NCI-H128 (cell line): ENCODE results near the gene MCCD1.

Source experiments
- DNase-seq: peaks from one replicate; lab custom pipeline; 2025; ENCODE audit not compliant: unreplicated experiment; lab: John Stamatoyannopoulos, UW

The MCCD1 gene

DNA sequence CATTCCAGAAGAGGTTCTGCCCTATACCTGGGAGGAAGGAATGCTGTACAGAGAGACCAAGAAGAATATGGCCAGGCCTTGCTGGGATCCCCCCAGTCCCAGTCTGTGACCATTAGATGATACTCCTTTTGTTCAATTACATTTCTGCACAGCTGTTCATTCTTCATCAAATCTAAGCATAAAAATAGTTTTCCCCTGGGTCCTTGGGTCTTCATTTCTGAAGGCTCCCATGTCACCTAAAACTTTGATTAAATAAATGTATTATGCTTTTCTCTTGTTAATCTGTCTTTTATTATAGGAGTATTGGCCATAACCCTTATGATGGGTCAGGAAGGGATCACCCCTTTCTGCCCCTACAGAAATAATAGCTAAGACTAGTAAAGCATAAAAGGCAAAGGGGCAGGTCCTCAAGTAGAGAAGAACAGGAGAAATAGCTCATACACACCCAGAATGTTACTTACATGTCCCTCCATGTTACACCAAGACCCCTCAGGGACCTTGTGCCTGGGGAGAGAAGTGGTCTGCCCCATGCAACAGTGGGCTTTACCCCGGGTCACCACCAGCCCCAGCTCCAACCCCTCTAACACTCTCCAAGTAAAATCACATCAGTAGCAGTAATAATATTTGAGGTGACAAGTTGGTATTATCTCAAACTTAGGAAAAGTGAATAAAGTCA, 41.2 kb downstream of the MCCD1 start:
- DNase-seq: no peak

DNA sequence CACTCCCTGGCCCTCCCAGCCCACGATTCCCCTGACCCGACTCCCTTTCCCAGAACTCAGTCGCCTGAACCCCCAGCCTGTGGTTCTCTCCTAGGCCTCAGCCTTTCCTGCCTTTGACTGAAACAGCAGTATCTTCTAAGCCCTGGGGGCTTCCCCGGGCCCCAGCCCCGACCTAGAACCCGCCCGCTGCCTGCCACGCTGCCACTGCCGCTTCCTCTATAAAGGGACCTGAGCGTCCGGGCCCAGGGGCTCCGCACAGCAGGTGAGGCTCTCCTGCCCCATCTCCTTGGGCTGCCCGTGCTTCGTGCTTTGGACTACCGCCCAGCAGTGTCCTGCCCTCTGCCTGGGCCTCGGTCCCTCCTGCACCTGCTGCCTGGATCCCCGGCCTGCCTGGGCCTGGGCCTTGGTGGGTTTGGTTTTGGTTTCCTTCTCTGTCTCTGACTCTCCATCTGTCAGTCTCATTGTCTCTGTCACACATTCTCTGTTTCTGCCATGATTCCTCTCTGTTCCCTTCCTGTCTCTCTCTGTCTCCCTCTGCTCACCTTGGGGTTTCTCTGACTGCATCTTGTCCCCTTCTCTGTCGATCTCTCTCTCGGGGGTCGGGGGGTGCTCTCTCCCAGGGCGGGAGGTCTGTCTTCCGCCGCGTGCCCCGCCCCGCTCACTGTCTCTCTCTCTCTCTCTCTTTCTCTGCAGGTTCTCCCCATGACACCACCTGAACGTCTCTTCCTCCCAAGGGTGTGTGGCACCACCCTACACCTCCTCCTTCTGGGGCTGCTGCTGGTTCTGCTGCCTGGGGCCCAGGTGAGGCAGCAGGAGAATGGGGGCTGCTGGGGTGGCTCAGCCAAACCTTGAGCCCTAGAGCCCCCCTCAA, 43.5 kb downstream of the MCCD1 start, which contains the start of gene LTA:
TSS of gene LTA (plus strand) at position 249 of the 871 bp plus-strand sequence. CDS start at position 703, 454 bp downstream.
- DNase-seq: no peak

DNA sequence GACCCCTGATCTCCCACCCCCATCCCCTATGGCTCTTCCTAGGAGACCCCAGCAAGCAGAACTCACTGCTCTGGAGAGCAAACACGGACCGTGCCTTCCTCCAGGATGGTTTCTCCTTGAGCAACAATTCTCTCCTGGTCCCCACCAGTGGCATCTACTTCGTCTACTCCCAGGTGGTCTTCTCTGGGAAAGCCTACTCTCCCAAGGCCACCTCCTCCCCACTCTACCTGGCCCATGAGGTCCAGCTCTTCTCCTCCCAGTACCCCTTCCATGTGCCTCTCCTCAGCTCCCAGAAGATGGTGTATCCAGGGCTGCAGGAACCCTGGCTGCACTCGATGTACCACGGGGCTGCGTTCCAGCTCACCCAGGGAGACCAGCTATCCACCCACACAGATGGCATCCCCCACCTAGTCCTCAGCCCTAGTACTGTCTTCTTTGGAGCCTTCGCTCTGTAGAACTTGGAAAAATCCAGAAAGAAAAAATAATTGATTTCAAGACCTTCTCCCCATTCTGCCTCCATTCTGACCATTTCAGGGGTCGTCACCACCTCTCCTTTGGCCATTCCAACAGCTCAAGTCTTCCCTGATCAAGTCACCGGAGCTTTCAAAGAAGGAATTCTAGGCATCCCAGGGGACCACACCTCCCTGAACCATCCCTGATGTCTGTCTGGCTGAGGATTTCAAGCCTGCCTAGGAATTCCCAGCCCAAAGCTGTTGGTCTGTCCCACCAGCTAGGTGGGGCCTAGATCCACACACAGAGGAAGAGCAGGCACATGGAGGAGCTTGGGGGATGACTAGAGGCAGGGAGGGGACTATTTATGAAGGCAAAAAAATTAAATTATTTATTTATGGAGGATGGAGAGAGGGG, 44.7 kb downstream of the MCCD1 start:
- DNase-seq: no peak

DNA sequence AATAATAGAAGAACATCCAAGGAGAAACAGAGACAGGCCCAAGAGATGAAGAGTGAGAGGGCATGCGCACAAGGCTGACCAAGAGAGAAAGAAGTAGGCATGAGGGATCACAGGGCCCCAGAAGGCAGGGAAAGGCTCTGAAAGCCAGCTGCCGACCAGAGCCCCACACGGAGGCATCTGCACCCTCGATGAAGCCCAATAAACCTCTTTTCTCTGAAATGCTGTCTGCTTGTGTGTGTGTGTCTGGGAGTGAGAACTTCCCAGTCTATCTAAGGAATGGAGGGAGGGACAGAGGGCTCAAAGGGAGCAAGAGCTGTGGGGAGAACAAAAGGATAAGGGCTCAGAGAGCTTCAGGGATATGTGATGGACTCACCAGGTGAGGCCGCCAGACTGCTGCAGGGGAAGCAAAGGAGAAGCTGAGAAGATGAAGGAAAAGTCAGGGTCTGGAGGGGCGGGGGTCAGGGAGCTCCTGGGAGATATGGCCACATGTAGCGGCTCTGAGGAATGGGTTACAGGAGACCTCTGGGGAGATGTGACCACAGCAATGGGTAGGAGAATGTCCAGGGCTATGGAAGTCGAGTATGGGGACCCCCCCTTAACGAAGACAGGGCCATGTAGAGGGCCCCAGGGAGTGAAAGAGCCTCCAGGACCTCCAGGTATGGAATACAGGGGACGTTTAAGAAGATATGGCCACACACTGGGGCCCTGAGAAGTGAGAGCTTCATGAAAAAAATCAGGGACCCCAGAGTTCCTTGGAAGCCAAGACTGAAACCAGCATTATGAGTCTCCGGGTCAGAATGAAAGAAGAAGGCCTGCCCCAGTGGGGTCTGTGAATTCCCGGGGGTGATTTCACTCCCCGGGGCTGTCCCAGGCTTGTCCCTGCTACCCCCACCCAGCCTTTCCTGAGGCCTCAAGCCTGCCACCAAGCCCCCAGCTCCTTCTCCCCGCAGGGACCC, 45.6 kb downstream of the MCCD1 start:
- no peak for DNase-seq

- no peak for DNase-seq
Observed at GRCh38 chr6:31575335-31575901, 46.7 kb downstream of the MCCD1 start, which contains the start of gene TNF. Gene TNF (plus strand): TSS chr6:31575565. CDS start chr6:31575742, 177 bp downstream.

DNA sequence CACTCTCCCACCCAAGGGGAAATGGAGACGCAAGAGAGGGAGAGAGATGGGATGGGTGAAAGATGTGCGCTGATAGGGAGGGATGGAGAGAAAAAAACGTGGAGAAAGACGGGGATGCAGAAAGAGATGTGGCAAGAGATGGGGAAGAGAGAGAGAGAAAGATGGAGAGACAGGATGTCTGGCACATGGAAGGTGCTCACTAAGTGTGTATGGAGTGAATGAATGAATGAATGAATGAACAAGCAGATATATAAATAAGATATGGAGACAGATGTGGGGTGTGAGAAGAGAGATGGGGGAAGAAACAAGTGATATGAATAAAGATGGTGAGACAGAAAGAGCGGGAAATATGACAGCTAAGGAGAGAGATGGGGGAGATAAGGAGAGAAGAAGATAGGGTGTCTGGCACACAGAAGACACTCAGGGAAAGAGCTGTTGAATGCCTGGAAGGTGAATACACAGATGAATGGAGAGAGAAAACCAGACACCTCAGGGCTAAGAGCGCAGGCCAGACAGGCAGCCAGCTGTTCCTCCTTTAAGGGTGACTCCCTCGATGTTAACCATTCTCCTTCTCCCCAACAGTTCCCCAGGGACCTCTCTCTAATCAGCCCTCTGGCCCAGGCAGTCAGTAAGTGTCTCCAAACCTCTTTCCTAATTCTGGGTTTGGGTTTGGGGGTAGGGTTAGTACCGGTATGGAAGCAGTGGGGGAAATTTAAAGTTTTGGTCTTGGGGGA, 47.4 kb downstream of the MCCD1 start:
- DNase-seq: no peak

DNA sequence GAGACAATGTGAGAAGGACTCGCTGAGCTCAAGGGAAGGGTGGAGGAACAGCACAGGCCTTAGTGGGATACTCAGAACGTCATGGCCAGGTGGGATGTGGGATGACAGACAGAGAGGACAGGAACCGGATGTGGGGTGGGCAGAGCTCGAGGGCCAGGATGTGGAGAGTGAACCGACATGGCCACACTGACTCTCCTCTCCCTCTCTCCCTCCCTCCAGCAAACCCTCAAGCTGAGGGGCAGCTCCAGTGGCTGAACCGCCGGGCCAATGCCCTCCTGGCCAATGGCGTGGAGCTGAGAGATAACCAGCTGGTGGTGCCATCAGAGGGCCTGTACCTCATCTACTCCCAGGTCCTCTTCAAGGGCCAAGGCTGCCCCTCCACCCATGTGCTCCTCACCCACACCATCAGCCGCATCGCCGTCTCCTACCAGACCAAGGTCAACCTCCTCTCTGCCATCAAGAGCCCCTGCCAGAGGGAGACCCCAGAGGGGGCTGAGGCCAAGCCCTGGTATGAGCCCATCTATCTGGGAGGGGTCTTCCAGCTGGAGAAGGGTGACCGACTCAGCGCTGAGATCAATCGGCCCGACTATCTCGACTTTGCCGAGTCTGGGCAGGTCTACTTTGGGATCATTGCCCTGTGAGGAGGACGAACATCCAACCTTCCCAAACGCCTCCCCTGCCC, 48.3 kb downstream of the MCCD1 start:
- no peak for DNase-seq

GRCh38 chr6:31577579-31577966, 48.8 kb downstream of the MCCD1 start:
- no peak for DNase-seq

- no peak for DNase-seq
Observed at GRCh38 chr6:31578184-31579118, 49.7 kb downstream of the MCCD1 start.

GRCh38 chr6:31579119-31579505, 50.4 kb downstream of the MCCD1 start:
- DNase-seq: no peak
